RCC 7860 (cell line): ENCODE measurements around the gene ISX.

Experiments
- DNase-seq: peaks from one replicate; pipeline ENCODE4 v3.0.0-alpha.2; 2015; ENCODE audit warnings: low spot score
- FAIRE-seq: peaks from 2 replicates; lab custom pipeline; 2012; peaks lifted over from hg19 to GRCh38; lab: Jason Lieb, UNC

ISX gene

GRCh38 chr22:35051791-35052190 lies 14.2 kb upstream of the ISX start:
- FAIRE-seq: no peak

GRCh38 chr22:35053060-35053835 lies 12.7 kb upstream of the ISX start:
- FAIRE-seq: no peak
- no peak for DNase-seq

More at GRCh38 chr22:35051791-35052190, 14.2 kb upstream of the ISX start:
- no peak for DNase-seq

- no peak for DNase-seq
- no peak for FAIRE-seq
Observed at GRCh38 chr22:35054064-35054463, 11.9 kb upstream of the ISX start.

GRCh38 chr22:35056486-35056885 lies 9.5 kb upstream of the ISX start:
- FAIRE-seq: no peak
- DNase-seq: no peak

- DNase-seq (no peak), FAIRE-seq (no peak)
Observed at GRCh38 chr22:35057155-35057554, 8.8 kb upstream of the ISX start.

- DNase-seq (no peak), FAIRE-seq (no peak)
Observed at GRCh38 chr22:35059632-35060031, 6.3 kb upstream of the ISX start.

- peak; percentile 19 for DNase-seq
- no peak for FAIRE-seq
Observed at GRCh38 chr22:35064664-35065063, 1.3 kb upstream of the ISX start.

GRCh38 chr22:35065183-35065582 lies 775 bp upstream of the ISX start:
- no peak for DNase-seq
- FAIRE-seq: no peak

GRCh38 chr22:35066768-35067167 lies 810 bp downstream of the ISX start:
- DNase-seq (no peak), FAIRE-seq (no peak)

- DNase-seq (no peak), FAIRE-seq (no peak)
Observed at GRCh38 chr22:35069541-35069940, 3.6 kb downstream of the ISX start.

GRCh38 chr22:35070451-35071093 lies 4.6 kb downstream of the ISX start:
- DNase-seq: no peak
- no peak for FAIRE-seq

- no peak for FAIRE-seq
- DNase-seq: no peak
Observed at GRCh38 chr22:35071784-35072183, 5.8 kb downstream of the ISX start.

GRCh38 chr22:35072925-35073324 lies 7.0 kb downstream of the ISX start:
- peak; percentile 7 for DNase-seq
- no peak for FAIRE-seq

- DNase-seq (no peak), FAIRE-seq (no peak)
Observed at GRCh38 chr22:35074583-35074982, 8.6 kb downstream of the ISX start.

- DNase-seq: no peak
- no peak for FAIRE-seq
Observed at GRCh38 chr22:35076630-35077029, 10.7 kb downstream of the ISX start.

GRCh38 chr22:35085621-35086020 lies 19.7 kb downstream of the ISX start:
- FAIRE-seq: no peak
- DNase-seq: no peak

GRCh38 chr22:35089139-35089538 lies 23.2 kb downstream of the ISX start:
- DNase-seq: no peak
- FAIRE-seq: no peak

- DNase-seq (no peak), FAIRE-seq (no peak)
Observed at GRCh38 chr22:35092406-35092805, 26.4 kb downstream of the ISX start.

GRCh38 chr22:35098921-35099320 lies 33.0 kb downstream of the ISX start:
- no peak for FAIRE-seq
- no peak for DNase-seq

- FAIRE-seq (no peak), DNase-seq (no peak)
Observed at GRCh38 chr22:35099883-35100282, 33.9 kb downstream of the ISX start.

- FAIRE-seq: no peak
Observed at GRCh38 chr22:35102663-35103062, 36.7 kb downstream of the ISX start.

GRCh38 chr22:35103761-35104160 lies 37.8 kb downstream of the ISX start:
- FAIRE-seq (no peak), DNase-seq (no peak)

More at GRCh38 chr22:35102663-35103062, 36.7 kb downstream of the ISX start:
- DNase-seq: peak; percentile 10
